ENCODE measurements around the gene ATP1B3. TPM values are rescaled to one million over a fixed set of nuclear protein-coding genes. Genes with fewer than 3 reads are reported as not detected.

The ATP1B3 gene
- total and polyA plus RNA-seq, 2 of the 13 experiments (the other 11 are each of a cell fraction or from before 2014, with no cell fraction given), result 84.3 to 93.6 TPM

DNA sequence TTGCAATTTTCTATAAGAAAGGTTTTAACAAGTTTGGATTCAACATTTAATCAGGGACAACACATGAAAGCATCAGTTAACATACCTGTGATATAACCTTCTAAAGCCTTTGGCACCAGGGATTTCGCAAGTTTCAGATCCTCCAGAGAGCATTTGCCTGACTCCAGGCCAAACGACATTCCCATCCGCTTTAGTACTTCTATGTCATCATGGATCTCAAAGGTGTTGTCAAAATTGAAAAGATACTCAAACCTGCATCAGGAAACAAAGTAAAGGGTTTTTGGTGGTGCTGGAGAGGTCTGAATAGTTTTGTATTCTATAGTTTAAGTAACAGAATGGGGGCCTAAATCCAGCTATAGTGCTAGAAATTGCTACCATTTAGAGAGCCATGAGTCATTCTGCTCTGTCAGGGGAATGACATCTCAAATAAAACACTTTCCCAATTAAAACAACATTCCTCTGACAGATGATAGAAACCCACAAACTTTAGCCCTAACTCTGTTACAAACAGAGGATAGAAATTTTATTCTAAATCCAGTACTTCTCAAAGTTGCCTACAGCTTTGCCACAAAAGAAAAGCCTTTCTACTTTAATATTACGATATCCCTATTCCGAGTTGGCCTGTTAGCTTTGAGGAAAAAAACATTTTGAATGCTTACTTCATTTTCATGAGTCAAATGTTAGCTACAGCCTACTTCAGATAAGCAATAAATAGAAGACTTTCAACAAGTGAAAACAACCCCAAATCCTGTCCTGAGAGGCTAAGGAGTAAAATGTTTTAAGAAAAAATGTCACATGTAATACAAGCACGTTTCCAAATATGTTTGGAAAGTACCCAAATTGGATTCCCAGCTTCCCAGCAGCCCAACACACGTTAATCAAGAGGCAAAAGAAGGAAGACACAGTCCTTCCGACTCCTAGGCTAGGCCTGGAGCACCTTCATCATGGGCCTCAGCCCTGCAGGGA is 83.4 kb downstream of the ATP1B3 start:
- TF ChIP-seq PRMT3 (CRISPR knock-in tag; IDR thresholded peaks at IDR 0.05; ENCODE audit: borderline replicate concordance, low read depth) (no peak), CEBPB (IDR thresholded peaks at IDR 0.05; ENCODE audit: borderline replicate concordance, low read depth, low read length) (peak; percentile 62; the same call in 1 of the 2 replicates), ZNF564 (CRISPR knock-in tag; IDR thresholded peaks at IDR 0.05) (no peak), ZNF326 (CRISPR knock-in tag; IDR thresholded peaks at IDR 0.05; ENCODE audit: borderline replicate concordance) (no peak)
- H4K20me1 ChIP-seq (ENCODE audit: insufficient read depth, low read length), result no peaks in the 10 kb centered on the region
- POLR2A ChIA-PET, result interaction anchor here (0.5 kb wide), 1 partner anchor 141 kb away, joined by 3 read pairs; no protein-coding TSS in a partner anchor
- 89% methylated on average over 8 of the region's 8 CpGs for WGBS (ENCODE audit: low lambda C conversion rate)
- ATAC-seq, result no peak
- H2AFZ ChIP-seq (ENCODE audit: low read length), result no peak overlapping the region
- BruUV-seq (replicated peaks), result no TSS peak
- peak; percentile 15 for DNase-seq (ENCODE audit: low spot score)
- peaks cover 4 to 14% of the 10 kb centered on the region in 2 experiments; a peak in 4 of 5 replicates for H3K36me3 ChIP-seq (replicated peaks in 1 of 2; ENCODE audit: control insufficient read depth in 1 of 2, insufficient read depth in 2 of 2, low read length in 2 of 2)
- CTCF ChIA-PET (ENCODE audit: low intra/inter-chr PET ratio, low total read pairs), result no interaction called here
- H3K27me3 ChIP-seq (ENCODE audit: control insufficient read depth in 1 of 2, insufficient read depth in 2 of 2, low read length in 2 of 2), result no peaks in the 10 kb centered on the region
- intact Hi-C loops (cut with micrococcal nuclease; ENCODE audit: unreplicated experiment) (no loop called here), in situ Hi-C loops (cut with HindIII; ENCODE audit: extremely low pct_ligation_motif_present, low pct_unique_long_range_greater_than_20kb) (loop anchor here (10.0 kb wide), 1 partner anchor 315 kb away; no protein-coding TSS in a partner anchor)
- H3K27ac ChIP-seq (ENCODE audit: extremely low read length, insufficient read depth, low read length), result no peak overlapping the region
- H3K4me1 ChIP-seq (ENCODE audit: insufficient read depth, low read length), result no peaks in the 10 kb centered on the region
- H3K4me3 ChIP-seq (replicated peaks in 1 of 3; ENCODE audit: insufficient read depth in 1 of 3, low read depth in 2 of 3, low read length in 3 of 3), result no peak overlapping the region
- no peaks in the 10 kb centered on the region for H3K79me2 ChIP-seq (ENCODE audit: insufficient read depth, low read length)
- H3K9me3 ChIP-seq (ENCODE audit: low read length), result no peaks in the 10 kb centered on the region
- no peak for FAIRE-seq
- H3K9ac ChIP-seq (ENCODE audit: insufficient read depth, low read depth, low read length), result no peak overlapping the region
- no peak overlapping the region for H3K4me2 ChIP-seq (ENCODE audit: low read depth, low read length)

DNA sequence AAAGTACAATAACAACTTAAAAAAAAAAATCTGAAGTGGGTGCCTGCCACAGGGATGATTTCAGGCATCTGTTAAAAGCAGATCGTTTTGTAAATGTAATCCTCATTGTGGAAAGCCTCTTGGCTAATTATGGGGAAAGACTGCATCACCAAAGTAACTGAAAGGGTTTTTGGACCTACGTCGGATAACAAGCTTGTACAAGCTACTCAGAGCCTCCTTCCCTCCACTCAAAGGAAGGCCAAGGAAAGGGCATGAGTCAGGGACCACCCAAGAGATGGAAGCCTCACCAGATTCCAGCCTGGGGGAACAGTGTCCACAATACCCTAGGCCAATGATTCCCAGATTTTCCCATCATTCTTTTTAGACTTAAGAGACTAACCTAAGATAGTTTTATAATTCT is 84.3 kb downstream of the ATP1B3 start:
- in situ Hi-C loops (cut with HindIII; ENCODE audit: extremely low pct_ligation_motif_present, low pct_unique_long_range_greater_than_20kb) (loop anchor here (10.0 kb wide), 1 partner anchor 314 kb away; no protein-coding TSS in a partner anchor), intact Hi-C loops (cut with micrococcal nuclease; ENCODE audit: unreplicated experiment) (no loop called here)
- no peak overlapping the region for H3K27ac ChIP-seq (ENCODE audit: extremely low read length, insufficient read depth, low read length)
- BruUV-seq (replicated peaks), result no TSS peak
- no peak overlapping the region for H3K4me2 ChIP-seq (ENCODE audit: low read depth, low read length)
- H3K4me3 ChIP-seq (replicated peaks in 1 of 3; ENCODE audit: insufficient read depth in 1 of 3, low read depth in 2 of 3, low read length in 3 of 3), result no peak overlapping the region
- no peaks in the 10 kb centered on the region for H3K4me1 ChIP-seq (ENCODE audit: insufficient read depth, low read length)
- no peak overlapping the region for H3K9ac ChIP-seq (ENCODE audit: insufficient read depth, low read depth, low read length)
- H3K79me2 ChIP-seq (ENCODE audit: insufficient read depth, low read length), result no peaks in the 10 kb centered on the region
- H2AFZ ChIP-seq (ENCODE audit: low read length), result no peak overlapping the region
- FAIRE-seq (no peak), ATAC-seq (no peak), DNase-seq (ENCODE audit: low spot score) (no peak)
- no peaks in the 10 kb centered on the region for H3K27me3 ChIP-seq (ENCODE audit: control insufficient read depth in 1 of 2, insufficient read depth in 2 of 2, low read length in 2 of 2)
- ChIA-PET POLR2A (no interaction called here), CTCF (ENCODE audit: low intra/inter-chr PET ratio, low total read pairs) (no interaction called here)
- no peaks in the 10 kb centered on the region for H3K9me3 ChIP-seq (ENCODE audit: low read length)
- no peaks in the 10 kb centered on the region for H4K20me1 ChIP-seq (ENCODE audit: insufficient read depth, low read length)
- WGBS (ENCODE audit: low lambda C conversion rate), result 97% methylated on average over 3 of the region's 3 CpGs
- H3K36me3 ChIP-seq (replicated peaks in 1 of 2; ENCODE audit: control insufficient read depth in 1 of 2, insufficient read depth in 2 of 2, low read length in 2 of 2), result peaks cover 4 to 14% of the 10 kb centered on the region in 2 experiments; a peak in 4 of 5 replicates
- TF ChIP-seq ZFX (CRISPR knock-in tag; IDR thresholded peaks at IDR 0.05; ENCODE audit: low read depth) (no peak), XBP1 (CRISPR knock-in tag; IDR thresholded peaks at IDR 0.05) (no peak), JDP2 (CRISPR knock-in tag; IDR thresholded peaks at IDR 0.05; ENCODE audit: borderline replicate concordance) (no peak), ZNF891 (CRISPR knock-in tag; IDR thresholded peaks at IDR 0.05) (no peak), ZNF496 (CRISPR knock-in tag; IDR thresholded peaks at IDR 0.05; ENCODE audit: insufficient replicate concordance) (no peak), SMAD9 (CRISPR knock-in tag; IDR thresholded peaks at IDR 0.05) (no peak), THAP11 (CRISPR knock-in tag; IDR thresholded peaks at IDR 0.05) (no peak)
- TF ChIP-seq, protein P1, sequence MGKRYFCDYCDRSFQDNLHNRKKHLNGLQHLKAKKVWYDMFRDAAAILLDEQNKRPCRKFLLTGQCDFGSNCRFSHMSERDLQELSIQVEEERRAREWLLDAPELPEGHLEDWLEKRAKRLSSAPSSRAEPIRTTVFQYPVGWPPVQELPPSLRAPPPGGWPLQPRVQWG (CRISPR knock-in tag; IDR thresholded peaks at IDR 0.05; ENCODE audit: borderline replicate concordance, low read depth), result no peak
- TF ChIP-seq, protein P2, sequence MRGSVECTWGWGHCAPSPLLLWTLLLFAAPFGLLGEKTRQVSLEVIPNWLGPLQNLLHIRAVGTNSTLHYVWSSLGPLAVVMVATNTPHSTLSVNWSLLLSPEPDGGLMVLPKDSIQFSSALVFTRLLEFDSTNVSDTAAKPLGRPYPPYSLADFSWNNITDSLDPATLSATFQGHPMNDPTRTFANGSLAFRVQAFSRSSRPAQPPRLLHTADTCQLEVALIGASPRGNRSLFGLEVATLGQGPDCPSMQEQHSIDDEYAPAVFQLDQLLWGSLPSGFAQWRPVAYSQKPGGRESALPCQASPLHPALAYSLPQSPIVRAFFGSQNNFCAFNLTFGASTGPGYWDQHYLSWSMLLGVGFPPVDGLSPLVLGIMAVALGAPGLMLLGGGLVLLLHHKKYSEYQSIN (CRISPR knock-in tag; IDR thresholded peaks at IDR 0.05; ENCODE audit: borderline replicate concordance), result no peak

Data from HepG2 (cell line).